Measurements from ENCODE around the gene ZNF267. TPM values are rescaled to one million over a fixed set of nuclear protein-coding genes. Genes with fewer than 3 reads are reported as not detected.
"Not testable (repeated sequence)": the region's sequence is repeated elsewhere in the genome, so short reads cannot be mapped to it uniquely, and the experiment has no call there.

ZNF267 gene
- total RNA-seq, 1 donor from 2014 or later: 15.0 TPM

- H3K9me3 Mint-ChIP-seq: no peaks in the 10 kb centered on the region
- H3K27ac Mint-ChIP-seq (ENCODE audit: unreplicated experiment): no peak overlapping the region
- H3K4me1 Mint-ChIP-seq: peaks cover 23% of the 10 kb centered on the region
- peaks cover 40% of the 10 kb centered on the region for H3K36me3 Mint-ChIP-seq (ENCODE audit: low read depth)
- no peaks in the 10 kb centered on the region for H3K27me3 Mint-ChIP-seq (ENCODE audit: low read depth)
- TF ChIP-seq CTCF (conservative IDR thresholded peaks at IDR 0.05): no peak
- DNase-seq (ENCODE audit: low read depth, low spot score): no peak
- H3K4me3 Mint-ChIP-seq: no peak overlapping the region
These were observed 6.8 kb downstream of the ZNF267 start for GRCh38 chr16:31880322-31880979.

GRCh38 chr16:31886227-31886626, 12.6 kb downstream of the ZNF267 start:
- no peak for DNase-seq (ENCODE audit: low read depth, low spot score)
- H3K4me1 Mint-ChIP-seq: no peaks in the 10 kb centered on the region
- no peak overlapping the region for H3K27ac Mint-ChIP-seq (ENCODE audit: unreplicated experiment)
- H3K9me3 Mint-ChIP-seq: peaks cover 14% of the 10 kb centered on the region
- no peak for TF ChIP-seq CTCF (conservative IDR thresholded peaks at IDR 0.05)
- H3K4me3 Mint-ChIP-seq: no peak overlapping the region
- no peaks in the 10 kb centered on the region for H3K27me3 Mint-ChIP-seq (ENCODE audit: low read depth)
- H3K36me3 Mint-ChIP-seq (ENCODE audit: low read depth): peaks cover 65% of the 10 kb centered on the region

GRCh38 chr16:31888735-31889134, 15.1 kb downstream of the ZNF267 start:
- peaks cover 22% of the 10 kb centered on the region for H3K9me3 Mint-ChIP-seq
- H3K4me3 Mint-ChIP-seq: no peak overlapping the region
- no peak for DNase-seq (ENCODE audit: low read depth, low spot score)
- H3K27ac Mint-ChIP-seq (ENCODE audit: unreplicated experiment): no peak overlapping the region
- no peaks in the 10 kb centered on the region for H3K27me3 Mint-ChIP-seq (ENCODE audit: low read depth)
- peaks cover 84% of the 10 kb centered on the region for H3K36me3 Mint-ChIP-seq (ENCODE audit: low read depth)
- no peaks in the 10 kb centered on the region for H3K4me1 Mint-ChIP-seq
- TF ChIP-seq CTCF (conservative IDR thresholded peaks at IDR 0.05): no peak

- H3K27ac Mint-ChIP-seq (ENCODE audit: unreplicated experiment); H3K27me3 Mint-ChIP-seq (ENCODE audit: low read depth); DNase-seq (ENCODE audit: low read depth, low spot score); H3K4me1 Mint-ChIP-seq; H3K4me3 Mint-ChIP-seq: not testable (repeated sequence)
- Mint-ChIP-seq H3K9me3 (peaks cover 35% of the 10 kb centered on the region), H3K36me3 (ENCODE audit: low read depth) (peaks cover 95% of the 10 kb centered on the region)
These were observed 18.5 kb downstream of the ZNF267 start for GRCh38 chr16:31892111-31892510.

- Mint-ChIP-seq H3K27me3 (ENCODE audit: low read depth) (no peaks in the 10 kb centered on the region), H3K4me1 (no peaks in the 10 kb centered on the region), H3K9me3 (peaks cover 35% of the 10 kb centered on the region), H3K27ac (ENCODE audit: unreplicated experiment) (no peak overlapping the region), H3K4me3 (no peak overlapping the region), H3K36me3 (ENCODE audit: low read depth) (peaks cover 94% of the 10 kb centered on the region)
- DNase-seq (ENCODE audit: low read depth, low spot score): no peak
- no peak for TF ChIP-seq CTCF (conservative IDR thresholded peaks at IDR 0.05)
These were observed 20.2 kb downstream of the ZNF267 start for GRCh38 chr16:31893824-31894223.

- Mint-ChIP-seq H3K4me3 (no peak overlapping the region), H3K9me3 (peaks cover 25% of the 10 kb centered on the region), H3K4me1 (no peaks in the 10 kb centered on the region), H3K27ac (ENCODE audit: unreplicated experiment) (no peak overlapping the region), H3K27me3 (ENCODE audit: low read depth) (no peaks in the 10 kb centered on the region), H3K36me3 (ENCODE audit: low read depth) (peaks cover 78% of the 10 kb centered on the region)
- TF ChIP-seq CTCF (conservative IDR thresholded peaks at IDR 0.05): no peak
- DNase-seq (ENCODE audit: low read depth, low spot score): no peak
These were observed 23.7 kb downstream of the ZNF267 start for GRCh38 chr16:31897283-31897682.

Data from neural crest cell (in vitro differentiated cells).